WTC11 (cell line): ENCODE measurements around the gene GNA14. TPM values are rescaled to one million over a fixed set of nuclear protein-coding genes. Genes with fewer than 3 reads are reported as not detected.
A peak's percentile ranks its signal among the peaks of the same experiment; 100 is the strongest.

ENCODE experiments used
- ATAC-seq: fragments of 200-7000 bp; cut with Tn5 transposase; 2 replicates; pipeline ENCODE4 v1.10.0; 2021; ENCODE audit warnings: mild to moderate bottlenecking, moderate library complexity
- CTCF ChIA-PET: fragments of 300-600 bp; sonication (Branson Sonifier 250); formaldehyde crosslinking; loops from one replicate; lab custom pipeline; 2021; ENCODE audit warnings: antibody characterized with exemption; lab: Charles Lee
- POLR2A ChIA-PET: fragments of 350-600 bp; sonication (Branson Sonifier 250); formaldehyde crosslinking; loops from one replicate; lab custom pipeline; 2021; ENCODE audit warnings: antibody characterized with exemption; lab: Charles Lee
- DNase-seq: peaks from one replicate; pipeline ENCODE4 v3.0.0; 2021; ENCODE audit warnings: low spot score
- H3K27ac Mint-ChIP-seq: 2 replicates; pipeline ENCODE4 v1.8.0; 2021; ENCODE audit warnings: mixed read lengths
- H3K27me3 Mint-ChIP-seq: 2 replicates; pipeline ENCODE4 v1.8.0; 2021; ENCODE audit warnings: low read depth, mild to moderate bottlenecking, moderate library complexity, mixed read lengths
- H3K36me3 Mint-ChIP-seq: 2 replicates; pipeline ENCODE4 v1.8.0; 2021; ENCODE audit warnings: mixed read lengths
- H3K4me1 Mint-ChIP-seq: 2 replicates; pipeline ENCODE4 v1.8.0; 2022; ENCODE audit warnings: mixed read lengths
- H3K4me3 Mint-ChIP-seq: 2 replicates; pipeline ENCODE4 v1.8.0; 2021; ENCODE audit warnings: mild to moderate bottlenecking, moderate library complexity, mixed read lengths
- H3K9me3 Mint-ChIP-seq: 2 replicates; pipeline ENCODE4 v1.8.0; 2021; ENCODE audit warnings: mixed read lengths
- ARID4B ChIP-seq: sonication (generic); formaldehyde crosslinking; IDR thresholded peaks from 2 replicates; pipeline ENCODE4 v1.8.0; 2023; ENCODE audit warnings: missing genetic modification reagents, mild to moderate bottlenecking, borderline replicate concordance
- E2F5 ChIP-seq: sonication (generic); formaldehyde crosslinking; IDR thresholded peaks from 2 replicates; pipeline ENCODE4 v1.8.1; 2022; ENCODE audit warnings: mild to moderate bottlenecking, moderate library complexity, missing genetic modification reagents
- EMX1 ChIP-seq: fragments of 250-450 bp; sonication (Bioruptor Pico); IDR thresholded peaks from 2 replicates; pipeline ENCODE4 v1.8.0; 2021; ENCODE audit warnings: mild to moderate bottlenecking
- FOXJ3 ChIP-seq: sonication (generic); formaldehyde crosslinking; IDR thresholded peaks from 2 replicates; pipeline ENCODE4 v1.9.0; 2021; ENCODE audit warnings: missing genetic modification reagents, mild to moderate bottlenecking, borderline replicate concordance
- FOXP1 ChIP-seq: sonication (generic); formaldehyde crosslinking; IDR thresholded peaks from 2 replicates; pipeline ENCODE4 v1.8.0; 2022; ENCODE audit warnings: missing genetic modification reagents, mild to moderate bottlenecking, moderate library complexity, borderline replicate concordance
- JAZF1 ChIP-seq: fragments of 250-450 bp; sonication (Bioruptor Pico); IDR thresholded peaks from 2 replicates; pipeline ENCODE4 v1.9.0; 2021; ENCODE audit warnings: moderate library complexity, mild to moderate bottlenecking, inconsistent platforms
- JUN ChIP-seq: sonication (generic); formaldehyde crosslinking; IDR thresholded peaks from 2 replicates; pipeline ENCODE4 v1.8.0; 2023; ENCODE audit warnings: mild to moderate bottlenecking, missing genetic modification reagents
- MYBL2 ChIP-seq: sonication (generic); formaldehyde crosslinking; IDR thresholded peaks from 2 replicates; pipeline ENCODE4 v1.8.1; 2023; ENCODE audit warnings: mild to moderate bottlenecking, moderate library complexity, missing genetic modification reagents
- NR1H2 ChIP-seq: sonication (generic); formaldehyde crosslinking; IDR thresholded peaks from 2 replicates; pipeline ENCODE4 v1.9.0; 2021; ENCODE audit warnings: mild to moderate bottlenecking, moderate library complexity, missing genetic modification reagents
- SMAD3 ChIP-seq: sonication (generic); formaldehyde crosslinking; IDR thresholded peaks from 2 replicates; pipeline ENCODE4 v1.8.0; 2022; ENCODE audit warnings: missing genetic modification reagents, mild to moderate bottlenecking, borderline replicate concordance
- TEAD4 ChIP-seq: sonication (generic); formaldehyde crosslinking; IDR thresholded peaks from 2 replicates; pipeline ENCODE4 v1.8.0; 2022; ENCODE audit warnings: mild to moderate bottlenecking, missing genetic modification reagents
- TP53 ChIP-seq: sonication (generic); formaldehyde crosslinking; IDR thresholded peaks from 2 replicates; pipeline ENCODE4 v1.8.1; 2023; ENCODE audit warnings: mild to moderate bottlenecking, missing genetic modification reagents
- USF2 ChIP-seq: sonication (generic); formaldehyde crosslinking; IDR thresholded peaks from 2 replicates; pipeline ENCODE4 v1.8.1; 2023; ENCODE audit warnings: mild to moderate bottlenecking, missing genetic modification reagents, moderate library complexity
- ZNF121 ChIP-seq: sonication (generic); formaldehyde crosslinking; IDR thresholded peaks from 2 replicates; pipeline ENCODE4 v1.8.0; 2023; ENCODE audit warnings: missing genetic modification reagents
- ZNF232 ChIP-seq: sonication (generic); formaldehyde crosslinking; IDR thresholded peaks from 2 replicates; pipeline ENCODE4 v1.8.0; 2022; ENCODE audit warnings: mild to moderate bottlenecking, missing genetic modification reagents
- ZNF396 ChIP-seq: fragments of 250-450 bp; sonication (Bioruptor Pico); IDR thresholded peaks from 2 replicates; pipeline ENCODE4 v1.8.0; 2021; ENCODE audit warnings: mild to moderate bottlenecking, moderate library complexity, borderline replicate concordance
- total RNA-seq: library from RNA; stranded (reverse); gene quantifications from 3 replicates; pipeline ENCODE4 v1.2.3, GENCODE V29; 2021
- TF ChIP-seq, protein P1 (sequence below): sonication (generic); formaldehyde crosslinking; IDR thresholded peaks from 2 replicates; pipeline ENCODE4 v1.8.0; 2022; ENCODE audit warnings: mild to moderate bottlenecking, missing genetic modification reagents
- TF ChIP-seq, protein P2 (sequence below): fragments of 250-450 bp; sonication (Bioruptor Pico); IDR thresholded peaks from 2 replicates; pipeline ENCODE4 v1.9.0; 2021; ENCODE audit warnings: moderate library complexity, mild to moderate bottlenecking, inconsistent platforms, borderline replicate concordance
- TF ChIP-seq, protein P3 (sequence below): fragments of 200-600 bp; IDR thresholded peaks from 2 replicates; pipeline ENCODE4 v1.8.0; 2022; ENCODE audit warnings: antibody characterized with exemption
- TF ChIP-seq, protein P4 (sequence below): sonication (generic); formaldehyde crosslinking; IDR thresholded peaks from 2 replicates; pipeline ENCODE4 v1.8.0; 2023; ENCODE audit warnings: missing genetic modification reagents
- TF ChIP-seq, protein P5 (sequence below): fragments of 250-450 bp; sonication (Bioruptor Pico); IDR thresholded peaks from 2 replicates; pipeline ENCODE4 v1.9.0; 2021; ENCODE audit warnings: mild to moderate bottlenecking, borderline replicate concordance

GNA14 gene
- total RNA-seq, 1 experiment from 2014 or later, result 26.7 TPM

- no peak for ATAC-seq
- POLR2A ChIA-PET, result no interaction called here
- TF ChIP-seq MYBL2 (CRISPR knock-in tag) (no peak), ZNF396 (no peak), ARID4B (no peak), NR1H2 (CRISPR knock-in tag) (no peak), FOXJ3 (CRISPR knock-in tag) (no peak), ZNF232 (CRISPR knock-in tag) (no peak), JAZF1 (no peak), FOXP1 (CRISPR knock-in tag) (no peak), TEAD4 (CRISPR knock-in tag) (no peak), EMX1 (CRISPR knock-in tag) (no peak), ZNF121 (CRISPR knock-in tag) (no peak), SMAD3 (CRISPR knock-in tag) (no peak)
- TF ChIP-seq, protein P1, sequence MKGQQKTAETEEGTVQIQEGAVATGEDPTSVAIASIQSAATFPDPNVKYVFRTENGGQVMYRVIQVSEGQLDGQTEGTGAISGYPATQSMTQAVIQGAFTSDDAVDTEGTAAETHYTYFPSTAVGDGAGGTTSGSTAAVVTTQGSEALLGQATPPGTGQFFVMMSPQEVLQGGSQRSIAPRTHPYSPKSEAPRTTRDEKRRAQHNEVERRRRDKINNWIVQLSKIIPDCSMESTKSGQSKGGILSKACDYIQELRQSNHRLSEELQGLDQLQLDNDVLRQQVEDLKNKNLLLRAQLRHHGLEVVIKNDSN (CRISPR knock-in tag), result no peak
- TF ChIP-seq, protein P2, sequence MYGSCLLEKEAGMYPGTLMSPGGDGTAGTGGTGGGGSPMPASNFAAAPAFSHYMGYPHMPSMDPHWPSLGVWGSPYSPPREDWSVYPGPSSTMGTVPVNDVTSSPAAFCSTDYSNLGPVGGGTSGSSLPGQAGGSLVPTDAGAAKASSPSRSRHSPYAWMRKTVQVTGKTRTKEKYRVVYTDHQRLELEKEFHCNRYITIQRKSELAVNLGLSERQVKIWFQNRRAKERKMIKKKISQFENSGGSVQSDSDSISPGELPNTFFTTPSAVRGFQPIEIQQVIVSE (CRISPR knock-in tag), result no peak
- TF ChIP-seq, protein P3, sequence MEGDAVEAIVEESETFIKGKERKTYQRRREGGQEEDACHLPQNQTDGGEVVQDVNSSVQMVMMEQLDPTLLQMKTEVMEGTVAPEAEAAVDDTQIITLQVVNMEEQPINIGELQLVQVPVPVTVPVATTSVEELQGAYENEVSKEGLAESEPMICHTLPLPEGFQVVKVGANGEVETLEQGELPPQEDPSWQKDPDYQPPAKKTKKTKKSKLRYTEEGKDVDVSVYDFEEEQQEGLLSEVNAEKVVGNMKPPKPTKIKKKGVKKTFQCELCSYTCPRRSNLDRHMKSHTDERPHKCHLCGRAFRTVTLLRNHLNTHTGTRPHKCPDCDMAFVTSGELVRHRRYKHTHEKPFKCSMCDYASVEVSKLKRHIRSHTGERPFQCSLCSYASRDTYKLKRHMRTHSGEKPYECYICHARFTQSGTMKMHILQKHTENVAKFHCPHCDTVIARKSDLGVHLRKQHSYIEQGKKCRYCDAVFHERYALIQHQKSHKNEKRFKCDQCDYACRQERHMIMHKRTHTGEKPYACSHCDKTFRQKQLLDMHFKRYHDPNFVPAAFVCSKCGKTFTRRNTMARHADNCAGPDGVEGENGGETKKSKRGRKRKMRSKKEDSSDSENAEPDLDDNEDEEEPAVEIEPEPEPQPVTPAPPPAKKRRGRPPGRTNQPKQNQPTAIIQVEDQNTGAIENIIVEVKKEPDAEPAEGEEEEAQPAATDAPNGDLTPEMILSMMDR, result no peak
- Mint-ChIP-seq H3K36me3 (peaks cover 4% of the 10 kb centered on the region), H3K27ac (peak overlapping the region; percentile 15; the same call in 1 of the 2 replicates), H3K4me1 (peaks cover 63% of the 10 kb centered on the region), H3K27me3 (no peaks in the 10 kb centered on the region), H3K4me3 (no peak overlapping the region), H3K9me3 (no peaks in the 10 kb centered on the region)
- no peak for DNase-seq
- CTCF ChIA-PET, result no interaction called here
Measured at GRCh38 chr9:77595426-77596095, 52.6 kb downstream of the GNA14 start.

GRCh38 chr9:77594963-77595362 lies 53.2 kb downstream of the GNA14 start:
- no peaks in the 10 kb centered on the region for H3K9me3 Mint-ChIP-seq
- peaks cover 62% of the 10 kb centered on the region for H3K4me1 Mint-ChIP-seq
- H3K27me3 Mint-ChIP-seq, result no peaks in the 10 kb centered on the region
- peaks cover 4% of the 10 kb centered on the region for H3K36me3 Mint-ChIP-seq
- DNase-seq (no peak), ATAC-seq (no peak)
- H3K4me3 Mint-ChIP-seq, result no peak overlapping the region
- CTCF ChIA-PET, result no interaction called here
- POLR2A ChIA-PET, result no interaction called here
- no peak overlapping the region for H3K27ac Mint-ChIP-seq
- no peak for TF ChIP-seq MYBL2 (CRISPR knock-in tag)
- TF ChIP-seq E2F5 (CRISPR knock-in tag), result no peak
- no peak for TF ChIP-seq JUN (CRISPR knock-in tag)
- TF ChIP-seq, protein P4, sequence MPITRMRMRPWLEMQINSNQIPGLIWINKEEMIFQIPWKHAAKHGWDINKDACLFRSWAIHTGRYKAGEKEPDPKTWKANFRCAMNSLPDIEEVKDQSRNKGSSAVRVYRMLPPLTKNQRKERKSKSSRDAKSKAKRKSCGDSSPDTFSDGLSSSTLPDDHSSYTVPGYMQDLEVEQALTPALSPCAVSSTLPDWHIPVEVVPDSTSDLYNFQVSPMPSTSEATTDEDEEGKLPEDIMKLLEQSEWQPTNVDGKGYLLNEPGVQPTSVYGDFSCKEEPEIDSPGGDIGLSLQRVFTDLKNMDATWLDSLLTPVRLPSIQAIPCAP (CRISPR knock-in tag), result no peak
- TF ChIP-seq USF2, result no peak
- TF ChIP-seq TP53 (CRISPR knock-in tag), result no peak
- no peak for TF ChIP-seq FOXJ3 (CRISPR knock-in tag)
- TF ChIP-seq, protein P5, sequence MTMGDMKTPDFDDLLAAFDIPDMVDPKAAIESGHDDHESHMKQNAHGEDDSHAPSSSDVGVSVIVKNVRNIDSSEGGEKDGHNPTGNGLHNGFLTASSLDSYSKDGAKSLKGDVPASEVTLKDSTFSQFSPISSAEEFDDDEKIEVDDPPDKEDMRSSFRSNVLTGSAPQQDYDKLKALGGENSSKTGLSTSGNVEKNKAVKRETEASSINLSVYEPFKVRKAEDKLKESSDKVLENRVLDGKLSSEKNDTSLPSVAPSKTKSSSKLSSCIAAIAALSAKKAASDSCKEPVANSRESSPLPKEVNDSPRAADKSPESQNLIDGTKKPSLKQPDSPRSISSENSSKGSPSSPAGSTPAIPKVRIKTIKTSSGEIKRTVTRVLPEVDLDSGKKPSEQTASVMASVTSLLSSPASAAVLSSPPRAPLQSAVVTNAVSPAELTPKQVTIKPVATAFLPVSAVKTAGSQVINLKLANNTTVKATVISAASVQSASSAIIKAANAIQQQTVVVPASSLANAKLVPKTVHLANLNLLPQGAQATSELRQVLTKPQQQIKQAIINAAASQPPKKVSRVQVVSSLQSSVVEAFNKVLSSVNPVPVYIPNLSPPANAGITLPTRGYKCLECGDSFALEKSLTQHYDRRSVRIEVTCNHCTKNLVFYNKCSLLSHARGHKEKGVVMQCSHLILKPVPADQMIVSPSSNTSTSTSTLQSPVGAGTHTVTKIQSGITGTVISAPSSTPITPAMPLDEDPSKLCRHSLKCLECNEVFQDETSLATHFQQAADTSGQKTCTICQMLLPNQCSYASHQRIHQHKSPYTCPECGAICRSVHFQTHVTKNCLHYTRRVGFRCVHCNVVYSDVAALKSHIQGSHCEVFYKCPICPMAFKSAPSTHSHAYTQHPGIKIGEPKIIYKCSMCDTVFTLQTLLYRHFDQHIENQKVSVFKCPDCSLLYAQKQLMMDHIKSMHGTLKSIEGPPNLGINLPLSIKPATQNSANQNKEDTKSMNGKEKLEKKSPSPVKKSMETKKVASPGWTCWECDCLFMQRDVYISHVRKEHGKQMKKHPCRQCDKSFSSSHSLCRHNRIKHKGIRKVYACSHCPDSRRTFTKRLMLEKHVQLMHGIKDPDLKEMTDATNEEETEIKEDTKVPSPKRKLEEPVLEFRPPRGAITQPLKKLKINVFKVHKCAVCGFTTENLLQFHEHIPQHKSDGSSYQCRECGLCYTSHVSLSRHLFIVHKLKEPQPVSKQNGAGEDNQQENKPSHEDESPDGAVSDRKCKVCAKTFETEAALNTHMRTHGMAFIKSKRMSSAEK (CRISPR knock-in tag), result no peak
